Measurements from ENCODE around the gene FXYD5.

GRCh38 chr19:35117116-35117515, 37.4 kb upstream of the FXYD5 start:
- TF ChIP-seq, protein P1, sequence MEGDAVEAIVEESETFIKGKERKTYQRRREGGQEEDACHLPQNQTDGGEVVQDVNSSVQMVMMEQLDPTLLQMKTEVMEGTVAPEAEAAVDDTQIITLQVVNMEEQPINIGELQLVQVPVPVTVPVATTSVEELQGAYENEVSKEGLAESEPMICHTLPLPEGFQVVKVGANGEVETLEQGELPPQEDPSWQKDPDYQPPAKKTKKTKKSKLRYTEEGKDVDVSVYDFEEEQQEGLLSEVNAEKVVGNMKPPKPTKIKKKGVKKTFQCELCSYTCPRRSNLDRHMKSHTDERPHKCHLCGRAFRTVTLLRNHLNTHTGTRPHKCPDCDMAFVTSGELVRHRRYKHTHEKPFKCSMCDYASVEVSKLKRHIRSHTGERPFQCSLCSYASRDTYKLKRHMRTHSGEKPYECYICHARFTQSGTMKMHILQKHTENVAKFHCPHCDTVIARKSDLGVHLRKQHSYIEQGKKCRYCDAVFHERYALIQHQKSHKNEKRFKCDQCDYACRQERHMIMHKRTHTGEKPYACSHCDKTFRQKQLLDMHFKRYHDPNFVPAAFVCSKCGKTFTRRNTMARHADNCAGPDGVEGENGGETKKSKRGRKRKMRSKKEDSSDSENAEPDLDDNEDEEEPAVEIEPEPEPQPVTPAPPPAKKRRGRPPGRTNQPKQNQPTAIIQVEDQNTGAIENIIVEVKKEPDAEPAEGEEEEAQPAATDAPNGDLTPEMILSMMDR (conservative IDR thresholded peaks at IDR 0.05) = no peak
- TF ChIP-seq EZH2 (IDR thresholded peaks at IDR 0.05; ENCODE audit: low read depth) = no peak

All from PC-9 (cell line).